ENCODE measurements around the gene USP49.

GRCh38 chr6:41746107-41746506 lies 149.1 kb downstream of the USP49 start:
- TF ChIP-seq, protein P1, sequence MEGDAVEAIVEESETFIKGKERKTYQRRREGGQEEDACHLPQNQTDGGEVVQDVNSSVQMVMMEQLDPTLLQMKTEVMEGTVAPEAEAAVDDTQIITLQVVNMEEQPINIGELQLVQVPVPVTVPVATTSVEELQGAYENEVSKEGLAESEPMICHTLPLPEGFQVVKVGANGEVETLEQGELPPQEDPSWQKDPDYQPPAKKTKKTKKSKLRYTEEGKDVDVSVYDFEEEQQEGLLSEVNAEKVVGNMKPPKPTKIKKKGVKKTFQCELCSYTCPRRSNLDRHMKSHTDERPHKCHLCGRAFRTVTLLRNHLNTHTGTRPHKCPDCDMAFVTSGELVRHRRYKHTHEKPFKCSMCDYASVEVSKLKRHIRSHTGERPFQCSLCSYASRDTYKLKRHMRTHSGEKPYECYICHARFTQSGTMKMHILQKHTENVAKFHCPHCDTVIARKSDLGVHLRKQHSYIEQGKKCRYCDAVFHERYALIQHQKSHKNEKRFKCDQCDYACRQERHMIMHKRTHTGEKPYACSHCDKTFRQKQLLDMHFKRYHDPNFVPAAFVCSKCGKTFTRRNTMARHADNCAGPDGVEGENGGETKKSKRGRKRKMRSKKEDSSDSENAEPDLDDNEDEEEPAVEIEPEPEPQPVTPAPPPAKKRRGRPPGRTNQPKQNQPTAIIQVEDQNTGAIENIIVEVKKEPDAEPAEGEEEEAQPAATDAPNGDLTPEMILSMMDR (conservative IDR thresholded peaks at IDR 0.05; ENCODE audit: low read depth, low read length) = no peak
- TF ChIP-seq EZH2 (IDR thresholded peaks at IDR 0.05; ENCODE audit: low read length, unreplicated experiment) (no peak), EZH2phosphoT487 (IDR thresholded peaks at IDR 0.05; ENCODE audit: borderline replicate concordance, low read length) (no peak)

Measured in PC-3 (cell line).